ENCODE results near the gene PSME2. TPM values are rescaled to one million over a fixed set of nuclear protein-coding genes. Genes with fewer than 3 reads are reported as not detected.

Gene PSME2
- total and polyA plus RNA-seq, 2 of the 13 experiments (the other 11 are each of a cell fraction or from before 2014, with no cell fraction given), result 332 to 716 TPM

DNA sequence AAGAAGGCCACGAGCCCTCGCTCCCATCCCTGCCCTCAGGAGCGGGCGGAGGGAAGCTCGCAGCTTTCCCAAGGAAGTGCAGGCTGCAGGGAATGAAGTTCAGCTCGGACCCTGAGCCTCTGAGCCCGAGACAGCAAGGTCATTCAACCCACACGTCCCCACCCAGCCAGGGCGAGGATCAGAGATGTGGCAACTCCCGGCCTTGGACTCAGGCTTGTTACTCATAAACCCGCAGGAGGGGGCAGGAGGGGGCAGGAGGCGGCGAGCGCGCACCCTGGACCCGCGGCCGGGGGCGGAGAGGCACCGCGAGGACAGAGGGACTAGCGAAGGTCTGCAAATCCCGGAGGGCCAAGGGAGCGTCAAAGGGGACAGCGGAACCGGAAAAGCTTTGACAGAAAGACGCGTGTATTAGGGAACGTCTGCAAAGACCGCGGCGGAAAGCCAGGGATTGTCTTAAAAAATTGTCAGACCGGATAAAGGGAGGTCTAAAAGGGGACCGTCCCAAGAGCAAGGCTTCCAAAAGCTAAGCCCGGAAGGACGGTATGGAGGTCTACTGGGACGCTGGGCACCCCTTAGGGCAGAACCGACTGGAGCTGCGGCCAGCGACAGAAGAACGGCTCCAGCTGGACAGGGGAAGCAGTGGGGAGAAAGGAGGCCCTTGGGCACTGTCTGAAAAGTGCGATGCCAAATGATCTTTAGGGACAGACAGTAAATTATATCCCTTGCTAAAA, 32.4 kb downstream of the PSME2 start (continued):
- TF ChIP-seq, protein P1, sequence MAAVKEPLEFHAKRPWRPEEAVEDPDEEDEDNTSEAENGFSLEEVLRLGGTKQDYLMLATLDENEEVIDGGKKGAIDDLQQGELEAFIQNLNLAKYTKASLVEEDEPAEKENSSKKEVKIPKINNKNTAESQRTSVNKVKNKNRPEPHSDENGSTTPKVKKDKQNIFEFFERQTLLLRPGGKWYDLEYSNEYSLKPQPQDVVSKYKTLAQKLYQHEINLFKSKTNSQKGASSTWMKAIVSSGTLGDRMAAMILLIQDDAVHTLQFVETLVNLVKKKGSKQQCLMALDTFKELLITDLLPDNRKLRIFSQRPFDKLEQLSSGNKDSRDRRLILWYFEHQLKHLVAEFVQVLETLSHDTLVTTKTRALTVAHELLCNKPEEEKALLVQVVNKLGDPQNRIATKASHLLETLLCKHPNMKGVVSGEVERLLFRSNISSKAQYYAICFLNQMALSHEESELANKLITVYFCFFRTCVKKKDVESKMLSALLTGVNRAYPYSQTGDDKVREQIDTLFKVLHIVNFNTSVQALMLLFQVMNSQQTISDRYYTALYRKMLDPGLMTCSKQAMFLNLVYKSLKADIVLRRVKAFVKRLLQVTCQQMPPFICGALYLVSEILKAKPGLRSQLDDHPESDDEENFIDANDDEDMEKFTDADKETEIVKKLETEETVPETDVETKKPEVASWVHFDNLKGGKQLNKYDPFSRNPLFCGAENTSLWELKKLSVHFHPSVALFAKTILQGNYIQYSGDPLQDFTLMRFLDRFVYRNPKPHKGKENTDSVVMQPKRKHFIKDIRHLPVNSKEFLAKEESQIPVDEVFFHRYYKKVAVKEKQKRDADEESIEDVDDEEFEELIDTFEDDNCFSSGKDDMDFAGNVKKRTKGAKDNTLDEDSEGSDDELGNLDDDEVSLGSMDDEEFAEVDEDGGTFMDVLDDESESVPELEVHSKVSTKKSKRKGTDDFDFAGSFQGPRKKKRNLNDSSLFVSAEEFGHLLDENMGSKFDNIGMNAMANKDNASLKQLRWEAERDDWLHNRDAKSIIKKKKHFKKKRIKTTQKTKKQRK (IDR thresholded peaks at IDR 0.05; ENCODE audit: low read length), result no peak
- TF ChIP-seq BATF2 (CRISPR knock-in tag; IDR thresholded peaks at IDR 0.05), result no peak
- peak; percentile 99 for TF ChIP-seq ZNF451 (CRISPR knock-in tag; IDR thresholded peaks at IDR 0.05)
- TF ChIP-seq ZNF143 (CRISPR knock-in tag; IDR thresholded peaks at IDR 0.05), result peak; percentile 71
- TF ChIP-seq, protein P2, sequence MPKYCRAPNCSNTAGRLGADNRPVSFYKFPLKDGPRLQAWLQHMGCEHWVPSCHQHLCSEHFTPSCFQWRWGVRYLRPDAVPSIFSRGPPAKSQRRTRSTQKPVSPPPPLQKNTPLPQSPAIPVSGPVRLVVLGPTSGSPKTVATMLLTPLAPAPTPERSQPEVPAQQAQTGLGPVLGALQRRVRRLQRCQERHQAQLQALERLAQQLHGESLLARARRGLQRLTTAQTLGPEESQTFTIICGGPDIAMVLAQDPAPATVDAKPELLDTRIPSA (CRISPR knock-in tag; IDR thresholded peaks at IDR 0.05; ENCODE audit: borderline replicate concordance), result no peak; the same call in 1 of the 2 replicates
- TF ChIP-seq HOXD1 (CRISPR knock-in tag; IDR thresholded peaks at IDR 0.05), result peak; percentile 99
- peak; percentile 97 for TF ChIP-seq KDM1A (CRISPR knock-in tag; IDR thresholded peaks at IDR 0.05)
- TF ChIP-seq GPN1 (CRISPR knock-in tag; IDR thresholded peaks at IDR 0.05; ENCODE audit: borderline replicate concordance), result peak; percentile 96; the same call in 1 of the 2 replicates
- peak; percentile 15; the same call in 1 of the 2 replicates for TF ChIP-seq PBX2 (CRISPR knock-in tag; IDR thresholded peaks at IDR 0.05)
- TF ChIP-seq RNF219 (CRISPR knock-in tag; IDR thresholded peaks at IDR 0.05), result no peak; the same call in 1 of the 2 replicates
- TF ChIP-seq MXI1 (IDR thresholded peaks at IDR 0.05; ENCODE audit: borderline replicate concordance, low read depth, low read length), result peak; percentile 93; the same call in 2 of the 3 replicates
- peak; percentile 72 for TF ChIP-seq E2F2 (CRISPR knock-in tag; IDR thresholded peaks at IDR 0.05; ENCODE audit: borderline replicate concordance)
- TF ChIP-seq ZNF775 (CRISPR knock-in tag; IDR thresholded peaks at IDR 0.05; ENCODE audit: borderline replicate concordance), result peak; percentile 48; the same call in 1 of the 2 replicates
- 0 out of 2 replicates have a peak, but pooled peaks have one; percentile 3 for TF ChIP-seq RBAK (CRISPR knock-in tag; IDR thresholded peaks at IDR 0.05)
- TF ChIP-seq, protein P3, sequence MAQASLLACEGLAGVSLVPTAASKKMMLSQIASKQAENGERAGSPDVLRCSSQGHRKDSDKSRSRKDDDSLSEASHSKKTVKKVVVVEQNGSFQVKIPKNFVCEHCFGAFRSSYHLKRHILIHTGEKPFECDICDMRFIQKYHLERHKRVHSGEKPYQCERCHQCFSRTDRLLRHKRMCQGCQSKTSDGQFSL (CRISPR knock-in tag; IDR thresholded peaks at IDR 0.05), result peak; percentile 78; the same call in 1 of the 2 replicates
- TF ChIP-seq, protein P4, sequence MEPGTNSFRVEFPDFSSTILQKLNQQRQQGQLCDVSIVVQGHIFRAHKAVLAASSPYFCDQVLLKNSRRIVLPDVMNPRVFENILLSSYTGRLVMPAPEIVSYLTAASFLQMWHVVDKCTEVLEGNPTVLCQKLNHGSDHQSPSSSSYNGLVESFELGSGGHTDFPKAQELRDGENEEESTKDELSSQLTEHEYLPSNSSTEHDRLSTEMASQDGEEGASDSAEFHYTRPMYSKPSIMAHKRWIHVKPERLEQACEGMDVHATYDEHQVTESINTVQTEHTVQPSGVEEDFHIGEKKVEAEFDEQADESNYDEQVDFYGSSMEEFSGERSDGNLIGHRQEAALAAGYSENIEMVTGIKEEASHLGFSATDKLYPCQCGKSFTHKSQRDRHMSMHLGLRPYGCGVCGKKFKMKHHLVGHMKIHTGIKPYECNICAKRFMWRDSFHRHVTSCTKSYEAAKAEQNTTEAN (CRISPR knock-in tag; conservative IDR thresholded peaks at IDR 0.05), result peak; percentile 87
- TF ChIP-seq ZNF556 (CRISPR knock-in tag; IDR thresholded peaks at IDR 0.05; ENCODE audit: borderline replicate concordance), result peak; percentile 100
